ENCODE measurements around the gene SDHAF4. TPM values are rescaled to one million over a fixed set of nuclear protein-coding genes. Genes with fewer than 3 reads are reported as not detected.

SDHAF4 gene
- total RNA-seq, 1 donor from 2014 or later = 11.8 TPM

Other genes with a start within 250 kb of the SDHAF4 start
- gene FAM135A, start 153.4 kb upstream of the SDHAF4 start, total RNA-seq = 9.9 and 11.8 TPM in 2 replicates
- 24.3 and 26.3 TPM in 2 replicates for gene SMAP1, start 101.0 kb downstream of the SDHAF4 start, total RNA-seq